BJ (cell line): ENCODE measurements around the gene ROR2. TPM values are rescaled to one million over a fixed set of nuclear protein-coding genes. Genes with fewer than 3 reads are reported as not detected.

ENCODE experiments used
- CTCF ChIA-PET: fragments of 350-600 bp; formaldehyde crosslinking; extraction: SDS; loops from one replicate; lab custom pipeline; 2021; ENCODE audit warnings: antibody characterized with exemption, inconsistent platforms; lab: Yijun Ruan, JAX
- POLR2A ChIA-PET: fragments of 300-600 bp; sonication (Branson Sonifier 250); formaldehyde crosslinking; extraction: SDS; loops from one replicate; lab custom pipeline; 2021; ENCODE audit warnings: antibody characterized with exemption; lab: Charles Lee
- DNase-seq: peaks from one replicate; pipeline ENCODE4 v3.0.0-alpha.2; 2011; ENCODE audit warnings: low read depth
- H3K27me3 ChIP-seq: 2 replicates; pipeline ENCODE4 v1.6.0; 2011; ENCODE audit warnings: low read length; ENCODE audit not compliant: control insufficient read depth, insufficient read depth
- H3K36me3 ChIP-seq: 2 replicates; pipeline ENCODE4 v1.5.1; 2011; ENCODE audit warnings: low read length; ENCODE audit not compliant: control insufficient read depth, insufficient read depth
- H3K4me3 ChIP-seq: 2 replicates; pipeline ENCODE4 v1.5.1; 2011; ENCODE audit warnings: low read depth, mild to moderate bottlenecking, control low read depth, low read length
- CTCF ChIP-seq: IDR thresholded peaks from 2 replicates; pipeline ENCODE4 v1.5.1; 2011; ENCODE audit warnings: low read depth, mild to moderate bottlenecking, control low read depth, inconsistent platforms, low read length, moderate library complexity; ENCODE audit not compliant: insufficient read depth
- polyA plus RNA-seq: library from polyadenylated mRNA; depleted of rRNA; stranded (reverse); fragments of >200 nt; gene quantifications from 2 replicates; pipeline ENCODE4 v1.2.3, GENCODE V29; 2011

ROR2 gene
- polyA plus RNA-seq, 1 experiment, result 1.1 TPM

DNA sequence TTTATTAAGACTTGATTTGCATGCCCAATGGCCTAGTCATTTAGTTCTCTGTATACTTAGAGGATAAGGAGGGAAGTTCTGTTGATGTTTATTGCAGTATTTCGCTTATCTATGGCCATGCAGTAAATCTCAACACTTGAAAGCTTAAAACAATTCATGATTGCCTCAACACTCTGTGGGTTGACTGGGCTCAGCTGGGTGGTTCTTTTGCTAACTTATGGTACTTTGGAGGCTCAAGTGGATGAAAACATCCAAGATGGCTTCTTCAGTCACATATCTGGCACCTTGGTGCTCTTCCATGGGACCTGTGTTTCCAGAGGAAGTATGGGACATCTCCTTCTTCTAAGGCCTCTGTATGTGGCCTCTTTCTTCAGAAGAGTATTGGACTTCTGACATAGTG is 10.3 kb upstream of the ROR2 start:
- no peak for TF ChIP-seq CTCF
- CTCF ChIA-PET, result interaction anchor here (0.5 to 1.6 kb wide), 3 partner anchors 10 to 301 kb away, joined by 3 to 5 read pairs (median 3); no protein-coding TSS in a partner anchor
- Histone ChIP-seq H3K4me3 (no peak overlapping the region), H3K27me3 (no peaks in the 10 kb centered on the region), H3K36me3 (no peaks in the 10 kb centered on the region)
- POLR2A ChIA-PET, result no interaction called here
- no peak for DNase-seq

- H3K36me3 ChIP-seq, result no peaks in the 10 kb centered on the region
- H3K27me3 ChIP-seq, result no peaks in the 10 kb centered on the region
- DNase-seq, result no peak
- ChIA-PET CTCF (interaction anchor here (0.6 kb wide), 1 partner anchor 251 kb away, joined by 3 read pairs; no protein-coding TSS in a partner anchor), POLR2A (no interaction called here)
- no peak overlapping the region for H3K4me3 ChIP-seq
- TF ChIP-seq CTCF, result no peak
These were observed 8.1 kb upstream of the ROR2 start for GRCh38 chr9:91958174-91958573.

DNA sequence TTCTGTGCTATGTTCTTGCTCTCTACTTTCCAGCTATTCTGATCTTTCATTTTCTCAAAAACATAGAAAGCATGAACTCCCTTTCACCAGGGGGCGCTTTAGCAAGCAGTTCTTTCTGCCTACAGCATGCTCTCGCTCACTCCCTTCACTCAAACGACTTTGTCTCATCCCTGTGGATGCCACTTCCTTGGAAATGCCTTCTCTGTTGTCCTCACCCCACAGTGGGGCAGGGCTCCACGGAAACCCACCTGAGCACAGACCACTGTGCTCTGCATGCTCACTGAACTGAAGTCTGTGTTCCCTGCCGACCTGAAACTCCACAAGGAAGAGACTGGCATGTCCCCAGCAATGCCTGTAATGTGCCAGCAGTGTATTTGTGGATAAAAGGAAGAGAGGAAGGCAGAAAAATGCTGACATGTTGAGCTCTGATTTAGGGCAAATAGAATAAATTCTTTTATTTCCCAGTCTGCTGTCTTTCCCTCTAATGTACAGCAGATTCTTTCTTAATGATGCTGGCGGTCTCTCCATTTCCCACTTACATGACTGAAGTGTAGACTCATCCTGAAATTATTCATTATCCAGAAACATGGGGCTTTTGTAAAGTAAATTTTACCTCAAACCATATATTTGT is 4.9 kb upstream of the ROR2 start:
- H3K36me3 ChIP-seq, result no peaks in the 10 kb centered on the region
- POLR2A ChIA-PET, result interaction anchor here (0.6 to 0.9 kb wide), 2 partner anchors 425 to 556 kb away, joined by 4 read pairs; no protein-coding TSS in a partner anchor
- no peaks in the 10 kb centered on the region for H3K27me3 ChIP-seq
- CTCF ChIA-PET, result interaction anchor here (0.7 to 7.5 kb wide), 31 partner anchors 9 to 220 kb away, joined by 3 to 51 read pairs (median 6); no protein-coding TSS in a partner anchor
- peak; percentile 89 for TF ChIP-seq CTCF
- peak overlapping the region; percentile 3 for H3K4me3 ChIP-seq
- DNase-seq, result peak; percentile 46

DNA sequence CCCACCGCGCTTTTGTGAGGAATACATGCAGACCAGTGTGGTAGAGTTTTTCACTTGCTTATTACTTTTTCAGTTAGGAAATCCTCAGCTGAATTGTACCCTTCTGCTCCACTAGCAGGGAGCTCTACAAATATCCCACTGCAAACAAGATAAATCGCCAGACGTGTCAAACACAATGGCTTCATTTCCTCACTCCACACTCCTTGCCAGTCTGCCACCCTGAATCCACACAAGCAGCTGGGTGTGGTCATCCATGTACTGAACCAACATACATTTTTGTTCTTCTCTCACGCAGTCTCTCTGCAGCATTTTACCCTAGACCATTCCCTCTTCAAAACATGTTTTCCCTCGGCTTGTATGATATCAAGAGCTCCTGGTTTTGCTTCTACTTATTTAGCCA is 3.7 kb upstream of the ROR2 start:
- Histone ChIP-seq H3K4me3 (no peak overlapping the region), H3K27me3 (peaks cover 4% of the 10 kb centered on the region), H3K36me3 (no peaks in the 10 kb centered on the region)
- TF ChIP-seq CTCF, result no peak
- no peak for DNase-seq
- ChIA-PET CTCF (interaction anchor here (0.7 to 7.5 kb wide), 15 partner anchors 8 to 194 kb away, joined by 3 to 51 read pairs (median 9); no protein-coding TSS in a partner anchor), POLR2A (no interaction called here)

- Histone ChIP-seq H3K36me3 (no peaks in the 10 kb centered on the region), H3K27me3 (peaks cover 12% of the 10 kb centered on the region), H3K4me3 (no peak overlapping the region)
- no peak for DNase-seq
- ChIA-PET CTCF (interaction anchor here (0.6 to 7.5 kb wide), 6 partner anchors 27 to 292 kb away, joined by 3 to 51 read pairs (median 6); no protein-coding TSS in a partner anchor), POLR2A (no interaction called here)
- TF ChIP-seq CTCF, result no peak
These were observed 2.0 kb upstream of the ROR2 start for GRCh38 chr9:91951944-91952520.
